Subcutaneous adipose tissue (tissue), 4 donors: ENCODE measurements around the gene ATRIP. TPM values are rescaled to one million over a fixed set of nuclear protein-coding genes. Genes with fewer than 3 reads are reported as not detected.

Experiments used
- total RNA-seq, 4 donors: library from RNA; depleted of rRNA; stranded (reverse); fragments of >200 nt; gene quantifications; one replicate each; pipeline ENCODE4 v1.1.0, GENCODE V29; 2016
- TF ChIP-seq, protein P1 (sequence below): fragments of 450-650 bp; IDR thresholded peaks from one replicate; pipeline ENCODE4 v1.5.1; 2016; ENCODE audit warnings: low read depth, mild to moderate bottlenecking, control low read depth, antibody characterized with exemption, moderate library complexity

ATRIP gene
- total RNA-seq, 4 donors from 2014 or later, result 4.1 to 10.7 (median 6.0) TPM

DNA sequence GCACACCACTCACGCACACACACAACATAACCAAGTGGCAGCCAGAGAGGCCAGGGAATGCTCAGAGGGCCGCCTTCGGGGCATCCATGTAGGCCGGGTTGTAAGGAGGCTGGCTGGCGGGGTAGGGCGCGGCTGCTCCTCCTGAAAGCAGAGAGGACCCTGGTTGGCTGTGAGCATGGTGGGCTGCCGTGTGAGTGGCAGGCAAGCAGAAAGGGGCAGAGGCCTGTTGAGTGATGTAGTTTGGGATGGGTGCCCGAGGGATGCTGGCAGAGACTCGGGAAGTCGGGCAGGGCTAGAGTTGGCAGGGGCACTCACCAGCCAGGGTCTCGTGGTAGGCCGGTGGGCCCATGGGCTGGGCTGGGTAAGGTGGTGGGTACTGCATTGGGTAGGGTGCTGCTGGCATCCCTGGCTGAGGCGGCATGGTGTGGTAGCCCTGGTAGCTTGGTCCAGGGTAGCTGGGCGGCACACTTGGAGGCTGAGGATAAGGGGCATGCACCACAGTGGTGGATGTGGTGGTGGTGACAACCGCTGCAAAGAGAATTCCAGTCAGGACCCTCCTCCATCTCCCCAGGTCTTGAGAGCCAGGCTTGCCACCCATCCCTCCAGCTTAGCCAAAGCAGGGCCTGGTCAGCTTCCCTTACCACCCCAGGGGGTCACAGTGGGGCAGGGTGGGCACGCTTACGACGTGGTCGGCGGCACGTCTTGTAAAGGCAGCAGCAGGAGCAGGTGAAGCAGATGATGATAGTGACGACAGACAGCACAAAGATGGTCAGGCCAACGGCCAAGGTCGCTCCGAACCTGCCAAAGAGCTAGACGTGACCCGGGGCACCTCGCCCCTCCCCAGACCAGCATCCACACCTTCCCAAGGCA lies 22.7 kb downstream of the ATRIP start:
- TF ChIP-seq, protein P1, sequence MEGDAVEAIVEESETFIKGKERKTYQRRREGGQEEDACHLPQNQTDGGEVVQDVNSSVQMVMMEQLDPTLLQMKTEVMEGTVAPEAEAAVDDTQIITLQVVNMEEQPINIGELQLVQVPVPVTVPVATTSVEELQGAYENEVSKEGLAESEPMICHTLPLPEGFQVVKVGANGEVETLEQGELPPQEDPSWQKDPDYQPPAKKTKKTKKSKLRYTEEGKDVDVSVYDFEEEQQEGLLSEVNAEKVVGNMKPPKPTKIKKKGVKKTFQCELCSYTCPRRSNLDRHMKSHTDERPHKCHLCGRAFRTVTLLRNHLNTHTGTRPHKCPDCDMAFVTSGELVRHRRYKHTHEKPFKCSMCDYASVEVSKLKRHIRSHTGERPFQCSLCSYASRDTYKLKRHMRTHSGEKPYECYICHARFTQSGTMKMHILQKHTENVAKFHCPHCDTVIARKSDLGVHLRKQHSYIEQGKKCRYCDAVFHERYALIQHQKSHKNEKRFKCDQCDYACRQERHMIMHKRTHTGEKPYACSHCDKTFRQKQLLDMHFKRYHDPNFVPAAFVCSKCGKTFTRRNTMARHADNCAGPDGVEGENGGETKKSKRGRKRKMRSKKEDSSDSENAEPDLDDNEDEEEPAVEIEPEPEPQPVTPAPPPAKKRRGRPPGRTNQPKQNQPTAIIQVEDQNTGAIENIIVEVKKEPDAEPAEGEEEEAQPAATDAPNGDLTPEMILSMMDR, result no peak

- TF ChIP-seq, protein P1, result no peak
These were observed 23.7 kb downstream of the ATRIP start for GRCh38 chr3:48470286-48470685.

DNA sequence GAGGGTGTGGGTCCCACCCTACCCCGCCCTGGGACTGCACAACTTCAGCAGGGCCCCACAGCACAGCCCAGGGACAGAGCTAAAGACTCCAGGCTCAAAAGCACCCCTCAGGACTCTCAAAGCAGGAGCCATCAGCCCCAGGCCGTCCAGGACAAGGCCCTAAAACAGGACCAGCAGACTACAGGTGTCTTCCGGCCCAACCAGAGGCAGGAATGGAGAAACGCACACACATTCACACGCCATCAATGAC lies 26.1 kb downstream of the ATRIP start:
- TF ChIP-seq, protein P1, result no peak

DNA sequence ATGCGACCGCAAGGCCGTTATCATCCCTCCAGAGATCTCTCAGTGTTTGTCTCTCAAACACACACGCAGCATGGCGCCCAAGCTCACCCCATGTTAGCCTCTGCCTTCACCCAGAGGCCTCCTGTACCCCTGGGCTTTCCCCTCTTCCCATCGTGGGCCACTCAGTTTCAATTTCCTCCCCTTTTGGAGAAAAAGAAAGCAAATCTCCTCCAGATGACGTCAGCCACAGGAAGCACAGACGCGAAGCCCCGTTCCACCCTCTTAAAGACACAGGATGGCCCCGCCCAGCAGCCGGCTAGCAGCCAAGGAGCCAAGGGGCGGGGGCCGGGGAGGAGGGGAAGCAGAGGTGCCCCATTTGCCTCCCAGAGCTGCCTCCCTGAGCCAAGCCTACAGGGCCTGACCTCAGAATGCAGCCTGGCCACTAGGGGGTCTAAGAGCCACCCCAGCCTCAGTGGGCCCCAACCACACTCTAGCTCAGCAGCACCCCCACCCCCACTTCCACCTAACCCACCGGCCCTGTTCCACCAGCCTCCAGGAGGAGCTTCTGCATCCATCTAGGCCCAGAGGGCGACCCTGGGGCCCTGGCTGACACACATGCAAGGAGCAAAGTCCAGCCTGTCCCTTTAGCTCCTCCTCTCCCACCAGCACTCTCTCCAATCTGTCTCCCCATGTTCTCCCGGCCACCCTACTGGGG lies 26.5 kb downstream of the ATRIP start:
- TF ChIP-seq, protein P1, result no peak

GRCh38 chr3:48473617-48473952 lies 27.0 kb downstream of the ATRIP start:
- TF ChIP-seq, protein P1, result no peak

GRCh38 chr3:48474619-48475018 lies 28.1 kb downstream of the ATRIP start:
- TF ChIP-seq, protein P1, result no peak

DNA sequence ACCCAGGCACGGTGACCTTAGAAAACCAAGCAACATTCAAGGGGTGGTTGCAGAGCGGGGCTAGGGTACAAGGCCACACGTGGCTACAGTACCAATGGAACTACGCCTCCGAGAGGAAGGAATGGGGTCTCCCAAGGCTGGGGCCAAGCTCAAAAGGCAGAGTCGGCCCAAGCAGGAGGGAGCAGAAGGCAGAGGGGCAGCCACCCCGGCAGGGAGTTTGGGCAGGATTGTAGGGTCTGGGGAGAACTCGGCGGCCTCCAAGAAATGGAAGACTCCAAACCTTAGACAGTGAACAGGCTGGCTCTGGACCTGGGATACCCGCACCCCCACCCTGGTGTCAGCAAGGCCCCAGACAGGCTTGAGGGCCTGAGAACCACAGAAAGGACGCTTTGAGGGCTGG lies 28.7 kb downstream of the ATRIP start:
- TF ChIP-seq, protein P1, result no peak
